OCI-LY3 (cell line): ENCODE data around the gene CREB3L2.

Experiments used
- EZH2phosphoT487 ChIP-seq: fragments of 200-600 bp; shearing (Covaris generic); IDR thresholded peaks from 2 replicates; pipeline ENCODE4 v1.6.1; 2018; ENCODE audit warnings: antibody characterized with exemption, mixed run types, low read depth
- TF ChIP-seq, protein P1 (sequence below): fragments of 200-600, 300-600 bp; sonication (generic); IDR thresholded peaks from 2 replicates; pipeline ENCODE4 v1.5.1; 2014; ENCODE audit warnings: antibody characterized with exemption, low read length, low read depth

DNA sequence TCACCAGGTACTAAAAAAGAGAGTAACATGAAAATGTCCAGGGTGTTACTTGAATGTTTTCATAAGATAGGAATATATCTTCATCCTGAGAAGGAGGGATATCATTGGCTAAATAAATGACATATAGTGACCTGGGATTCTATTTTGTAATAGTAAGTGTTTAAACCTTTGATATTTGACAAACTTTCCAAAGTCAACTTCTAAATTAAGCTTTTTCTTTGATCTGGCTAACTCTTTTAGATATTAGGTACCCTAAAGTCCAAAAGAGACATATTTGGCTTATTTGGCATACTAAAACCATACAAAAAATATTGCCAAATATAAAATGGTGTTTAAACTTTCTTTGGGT is 22.4 kb upstream of the CREB3L2 start:
- TF ChIP-seq, protein P1, sequence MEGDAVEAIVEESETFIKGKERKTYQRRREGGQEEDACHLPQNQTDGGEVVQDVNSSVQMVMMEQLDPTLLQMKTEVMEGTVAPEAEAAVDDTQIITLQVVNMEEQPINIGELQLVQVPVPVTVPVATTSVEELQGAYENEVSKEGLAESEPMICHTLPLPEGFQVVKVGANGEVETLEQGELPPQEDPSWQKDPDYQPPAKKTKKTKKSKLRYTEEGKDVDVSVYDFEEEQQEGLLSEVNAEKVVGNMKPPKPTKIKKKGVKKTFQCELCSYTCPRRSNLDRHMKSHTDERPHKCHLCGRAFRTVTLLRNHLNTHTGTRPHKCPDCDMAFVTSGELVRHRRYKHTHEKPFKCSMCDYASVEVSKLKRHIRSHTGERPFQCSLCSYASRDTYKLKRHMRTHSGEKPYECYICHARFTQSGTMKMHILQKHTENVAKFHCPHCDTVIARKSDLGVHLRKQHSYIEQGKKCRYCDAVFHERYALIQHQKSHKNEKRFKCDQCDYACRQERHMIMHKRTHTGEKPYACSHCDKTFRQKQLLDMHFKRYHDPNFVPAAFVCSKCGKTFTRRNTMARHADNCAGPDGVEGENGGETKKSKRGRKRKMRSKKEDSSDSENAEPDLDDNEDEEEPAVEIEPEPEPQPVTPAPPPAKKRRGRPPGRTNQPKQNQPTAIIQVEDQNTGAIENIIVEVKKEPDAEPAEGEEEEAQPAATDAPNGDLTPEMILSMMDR, result no peak
- no peak for TF ChIP-seq EZH2phosphoT487
